Testis (tissue), 3 donors: Measurements from ENCODE around the gene CHD1. TPM values are rescaled to one million over a fixed set of nuclear protein-coding genes. Genes with fewer than 3 reads are reported as not detected.

Source experiments
- DNase-seq: peaks from one replicate; pipeline ENCODE4 v3.0.0-alpha.2; 2019
- H3K27ac ChIP-seq, 2 donors: fragments of 200-600 bp; sonication (generic); one replicate each; pipeline ENCODE4 v1.5.1; 2019
- H3K27me3 ChIP-seq: fragments of 200-600 bp; sonication (generic); one replicate; pipeline ENCODE4 v1.5.1; 2019
- H3K36me3 ChIP-seq: fragments of 200-600 bp; sonication (generic); one replicate; pipeline ENCODE4 v1.5.1; 2017; ENCODE audit warnings: low read depth; ENCODE audit errors: missing control alignments
- H3K4me1 ChIP-seq: fragments of 200-600 bp; sonication (generic); one replicate; pipeline ENCODE4 v1.5.1; 2019
- H3K4me3 ChIP-seq, 2 donors: fragments of 200-600 bp; sonication (generic); one replicate each; pipeline ENCODE4 v1.5.1; 2017 to 2019
- H3K9me3 ChIP-seq: fragments of 200-600 bp; sonication (generic); one replicate; pipeline ENCODE4 v1.5.1; 2017
- CTCF ChIP-seq, 3 experiments: fragments of 450-650 bp in 2 of 3; fragments of 200-600 bp in 1 of 3; sonication (generic) in 1 of 3; IDR thresholded peaks; one replicate each; pipeline ENCODE4 v1.5.1; 2016 to 2019; ENCODE audit warnings: antibody characterized with exemption in 3 of 3, mild to moderate bottlenecking in 2 of 3, moderate library complexity in 1 of 3
- POLR2A ChIP-seq: fragments of 450-650 bp; IDR thresholded peaks from one replicate; pipeline ENCODE4 v1.6.1; 2017; ENCODE audit warnings: antibody characterized with exemption, mild to moderate bottlenecking, moderate library complexity
- WGBS, 2 donors: methylation state at CpG; one replicate each; pipeline ENCODE4 v1.1.5; 2018; 5-methylcytosine and 5-hydroxymethylcytosine counted together
- intact Hi-C: fragments of 100-400 bp; cut with DNase I; formaldehyde crosslinking; loops from one replicate; pipeline ENCODE4 v1.15.1; 2023; ENCODE audit warnings: low total_unique reads
- polyA plus RNA-seq: library from polyadenylated mRNA; stranded (reverse); fragments of 350-450 nt; fragmentation: Illumina TruSeq; extraction: RNeasy Lipid Tissue Mini Kit (QIAGEN cat#74804); gene quantifications from one replicate; pipeline ENCODE4 v1.2.3, GENCODE V29; 2014; ENCODE audit warnings: low read depth, low replicate concordance; ENCODE audit not compliant: insufficient read depth
- total RNA-seq, 2 donors: library from RNA; depleted of rRNA; stranded (reverse); fragments of >200 nt; gene quantifications; one replicate each; pipeline ENCODE4 v1.2.3, GENCODE V29; 2016

Gene CHD1
- total and polyA plus RNA-seq, 3 donors from 2014 or later: 23.7 to 117 (median 104) TPM

GRCh38 chr5:98933445-98934072 lies 4.8 kb upstream of the CHD1 start:
- no peak overlapping the region for H3K4me3 ChIP-seq
- H3K36me3 ChIP-seq: no peaks in the 10 kb centered on the region
- H3K27me3 ChIP-seq: no peaks in the 10 kb centered on the region
- H3K27ac ChIP-seq: no peak overlapping the region
- H3K4me1 ChIP-seq: no peaks in the 10 kb centered on the region
- 75 to 76% methylated on average over 5 of the region's 5 CpGs for WGBS, 2 donors
- DNase-seq: no peak
- H3K9me3 ChIP-seq: no peaks in the 10 kb centered on the region
- TF ChIP-seq POLR2A (no peak), CTCF (IDR thresholded peaks at IDR 0.05) (no peak)
- intact Hi-C loops: no loop called here

GRCh38 chr5:98930972-98931762 lies 2.4 kb upstream of the CHD1 start:
- no peaks in the 10 kb centered on the region for H3K36me3 ChIP-seq
- peaks cover 3% of the 10 kb centered on the region for H3K4me1 ChIP-seq
- DNase-seq: no peak
- 53 to 61% methylated on average over 5 of the region's 5 CpGs for WGBS, 2 donors
- intact Hi-C loops: no loop called here
- no peaks in the 10 kb centered on the region for H3K9me3 ChIP-seq
- no peaks in the 10 kb centered on the region for H3K27me3 ChIP-seq
- TF ChIP-seq CTCF (IDR thresholded peaks at IDR 0.05): no peak
- TF ChIP-seq POLR2A: no peak
- no peak overlapping the region for H3K4me3 ChIP-seq
- H3K27ac ChIP-seq: peak overlapping the region in 1 of 2 donors; percentile 98

- TF ChIP-seq POLR2A (no peak), CTCF (IDR thresholded peaks at IDR 0.05) (no peak)
- Histone ChIP-seq H3K9me3 (no peaks in the 10 kb centered on the region), H3K27ac (peak overlapping the region; percentile 98 to 99), H3K4me1 (peaks cover 3% of the 10 kb centered on the region), H3K4me3 (peak overlapping the region; percentile 76 to 92), H3K27me3 (no peaks in the 10 kb centered on the region), H3K36me3 (no peaks in the 10 kb centered on the region)
- 6% methylated on average over 21 of the region's 21 CpGs for WGBS, 2 donors
- intact Hi-C loops: no loop called here
- DNase-seq: peak; percentile 23
These were observed 997 bp upstream of the CHD1 start for GRCh38 chr5:98929710-98930298.

GRCh38 chr5:98927989-98928872 lies 576 bp downstream of the CHD1 start:
- DNase-seq: peak; percentile 79
- Histone ChIP-seq H3K27me3 (no peaks in the 10 kb centered on the region), H3K36me3 (no peaks in the 10 kb centered on the region), H3K4me3 (peak overlapping the region; percentile 76 to 92), H3K4me1 (peaks cover 3% of the 10 kb centered on the region), H3K27ac (peak overlapping the region; percentile 98 to 99), H3K9me3 (no peaks in the 10 kb centered on the region)
- intact Hi-C loops: no loop called here
- TF ChIP-seq POLR2A (no peak), CTCF (IDR thresholded peaks at IDR 0.05) (no peak)
- 0% methylated on average over 10 to 97 of the region's 106 CpGs for WGBS, 2 donors
